Aorta (tissue), 5 donors: ENCODE results near the gene USP9X. TPM values are rescaled to one million over a fixed set of nuclear protein-coding genes. Genes with fewer than 3 reads are reported as not detected.

Source experiments
- ATAC-seq: fragments of 200-7000 bp; cut with Tn5 transposase; one replicate; pipeline ENCODE4 v1.9.1; 2022; ENCODE audit warnings: moderate library complexity; ENCODE audit not compliant: low FRiP score
- DNase-seq, 2 donors: peaks; one replicate each; pipeline ENCODE4 v3.0.0-alpha.2; 2020
- H3K27ac ChIP-seq, 2 donors: one replicate each; pipeline ENCODE4 v1.5.1; 2013; ENCODE audit warnings: low read length in 2 of 2, mild to moderate bottlenecking in 2 of 2, moderate library complexity in 2 of 2, control low read depth in 1 of 2, inconsistent platforms in 1 of 2, low read depth in 1 of 2
- H3K27me3 ChIP-seq, 2 donors: one replicate each; pipeline ENCODE4 v1.6.1; 2013; ENCODE audit warnings: control low read depth in 1 of 2, low read length in 1 of 2, mild to moderate bottlenecking in 1 of 2, moderate library complexity in 1 of 2; ENCODE audit not compliant: insufficient read depth in 2 of 2, control insufficient read depth in 1 of 2
- H3K36me3 ChIP-seq, 2 donors: one replicate each; pipeline ENCODE4 v1.6.1; 2013; ENCODE audit warnings: control low read depth in 1 of 2, low read length in 1 of 2, mild to moderate bottlenecking in 1 of 2; ENCODE audit not compliant: insufficient read depth in 2 of 2, control insufficient read depth in 1 of 2
- H3K4me1 ChIP-seq, 2 donors: one replicate each; pipeline ENCODE4 v1.6.1; 2013; ENCODE audit warnings: low read length in 2 of 2, control low read depth in 1 of 2, mild to moderate bottlenecking in 1 of 2, moderate library complexity in 1 of 2; ENCODE audit not compliant: insufficient read depth in 2 of 2, control insufficient read depth in 1 of 2
- H3K4me3 ChIP-seq, 2 donors: one replicate each; pipeline ENCODE4 v1.5.1; 2013; ENCODE audit warnings: low read length in 2 of 2, control low read depth in 1 of 2, mild to moderate bottlenecking in 1 of 2
- H3K9me3 ChIP-seq: one replicate; pipeline ENCODE4 v1.6.1; 2013; ENCODE audit warnings: mild to moderate bottlenecking, low read length; ENCODE audit not compliant: control insufficient read depth
- WGBS, 2 donors: extraction: QIAGEN DNeasy Blood & Tissue Kit; methylation state at CpG; one replicate each; pipeline ENCODE4 v1.1.7; 2013; 5-methylcytosine and 5-hydroxymethylcytosine counted together
- intact Hi-C, 2 donors: fragments of 100-400 bp; cut with DNase I; formaldehyde crosslinking; loops; one replicate each; pipeline versions ENCODE4 v1.14.2 to v1.15.0; 2022
- long read RNA-seq, 2 donors: library from polyadenylated mRNA; unstranded; transcript quantifications; one replicate each; pipeline ENCODE4 v2.0.0, GENCODE V29; 2020 to 2021
- polyA plus RNA-seq, 2 donors: library from polyadenylated mRNA; stranded (reverse); fragments of 200-250 nt; gene quantifications; one replicate each; pipeline ENCODE4 v1.2.3, GENCODE V29; 2013
- total RNA-seq, 2 donors: library from RNA; stranded (reverse); fragmentation: NEBNext Ultra II Directional; extraction: Animal tissue kit (Norgen Biotek cat#: 25700); gene quantifications; one replicate each; pipeline ENCODE4 v1.2.1, GENCODE V29; 2021
- donor health status: healthy with polysubstance abuse.
- donor health status: Bipolar disorder and iron deficiency.
- donor health status: DM: no; HTN: no; CAD: no.
- donor health status: DM: no; HTN: no; CAD: no.
- donor health status: DM: yes; HTN: yes; CAD: no.

Gene USP9X, protein sequence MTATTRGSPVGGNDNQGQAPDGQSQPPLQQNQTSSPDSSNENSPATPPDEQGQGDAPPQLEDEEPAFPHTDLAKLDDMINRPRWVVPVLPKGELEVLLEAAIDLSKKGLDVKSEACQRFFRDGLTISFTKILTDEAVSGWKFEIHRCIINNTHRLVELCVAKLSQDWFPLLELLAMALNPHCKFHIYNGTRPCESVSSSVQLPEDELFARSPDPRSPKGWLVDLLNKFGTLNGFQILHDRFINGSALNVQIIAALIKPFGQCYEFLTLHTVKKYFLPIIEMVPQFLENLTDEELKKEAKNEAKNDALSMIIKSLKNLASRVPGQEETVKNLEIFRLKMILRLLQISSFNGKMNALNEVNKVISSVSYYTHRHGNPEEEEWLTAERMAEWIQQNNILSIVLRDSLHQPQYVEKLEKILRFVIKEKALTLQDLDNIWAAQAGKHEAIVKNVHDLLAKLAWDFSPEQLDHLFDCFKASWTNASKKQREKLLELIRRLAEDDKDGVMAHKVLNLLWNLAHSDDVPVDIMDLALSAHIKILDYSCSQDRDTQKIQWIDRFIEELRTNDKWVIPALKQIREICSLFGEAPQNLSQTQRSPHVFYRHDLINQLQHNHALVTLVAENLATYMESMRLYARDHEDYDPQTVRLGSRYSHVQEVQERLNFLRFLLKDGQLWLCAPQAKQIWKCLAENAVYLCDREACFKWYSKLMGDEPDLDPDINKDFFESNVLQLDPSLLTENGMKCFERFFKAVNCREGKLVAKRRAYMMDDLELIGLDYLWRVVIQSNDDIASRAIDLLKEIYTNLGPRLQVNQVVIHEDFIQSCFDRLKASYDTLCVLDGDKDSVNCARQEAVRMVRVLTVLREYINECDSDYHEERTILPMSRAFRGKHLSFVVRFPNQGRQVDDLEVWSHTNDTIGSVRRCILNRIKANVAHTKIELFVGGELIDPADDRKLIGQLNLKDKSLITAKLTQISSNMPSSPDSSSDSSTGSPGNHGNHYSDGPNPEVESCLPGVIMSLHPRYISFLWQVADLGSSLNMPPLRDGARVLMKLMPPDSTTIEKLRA (N-terminal part only)
- total RNA-seq (10 to 100 TPM; 81.9 to 91.4 TPM), polyA plus RNA-seq (10 to 100 TPM in 1 of 2 donors, 1 to 10 TPM in 1; 7.8 to 20.4 TPM)
- long read RNA-seq, donor 1, partial matches to known transcripts: 23 of 33 reads
- long read RNA-seq, donor 1, other reads (novel, unspliced or antisense): 10 of 33 reads
- long read RNA-seq, donor 2, partial matches to known transcripts: 16 of 25 reads
- long read RNA-seq, donor 2, other reads (novel, unspliced or antisense): 9 of 25 reads

DNA sequence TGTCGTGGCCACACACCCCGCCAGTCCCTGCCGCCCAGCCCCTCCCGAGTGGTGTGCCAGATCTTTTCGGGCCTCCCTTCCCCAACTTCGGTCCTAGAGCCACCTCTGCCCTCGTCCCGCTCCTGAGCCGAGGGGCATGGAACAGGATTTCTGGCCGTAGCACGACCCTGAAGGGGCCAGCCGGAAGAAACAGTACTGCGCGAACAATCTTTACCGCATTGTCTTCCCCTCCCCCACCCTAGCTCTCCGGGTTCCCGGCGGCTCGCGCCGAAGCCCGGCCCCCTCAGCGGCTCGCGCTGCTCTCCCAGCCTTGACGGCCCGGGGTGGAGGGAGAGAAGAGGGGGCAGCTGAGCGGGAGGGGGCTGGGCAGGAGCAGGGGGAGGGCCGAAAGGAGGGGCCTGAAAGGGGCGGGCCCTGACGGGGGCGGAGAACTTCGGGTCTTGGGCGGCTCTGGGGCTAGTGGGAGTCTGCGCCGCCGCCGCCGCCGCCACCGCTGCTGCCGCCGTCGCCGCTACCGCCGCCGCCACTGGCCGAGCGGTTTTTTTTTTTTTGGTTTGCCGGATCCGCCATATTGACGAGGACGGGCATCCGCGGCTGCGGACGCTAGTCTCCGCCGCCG lies at the start of gene USP9X:
TSS of gene USP9X (plus strand) at position 553 of the 619 bp plus-strand sequence. CDS start 38,184 bp downstream, outside the sequence.
- peak; percentile 96 for ATAC-seq
- WGBS, 2 donors: 1% methylated on average over 27 to 61 of the region's 61 CpGs
- peak within 1 kb of the TSS; percentile 79 to 95 for H3K27ac ChIP-seq

GRCh38 chrX:41035582-41035981 lies 49.7 kb upstream of the USP9X start:
- Histone ChIP-seq H3K27me3 (no peaks in the 10 kb centered on the region), H3K27ac (no peak overlapping the region), H3K9me3 (no peaks in the 10 kb centered on the region), H3K4me3 (no peak overlapping the region), H3K36me3 (no peaks in the 10 kb centered on the region), H3K4me1 (no peaks in the 10 kb centered on the region)
- 88 to 94% methylated on average over 1 of the region's 1 CpG for WGBS, 2 donors
- ATAC-seq (no peak), DNase-seq (no peak)
- intact Hi-C loops: no loop called here

More for the DNA sequence above, at the start of gene USP9X:
- intact Hi-C loops: loop anchor here in 1 of 2 donors (5.0 to 10.0 kb wide), 3 partner anchors 247 to 440 kb away; partner anchors contain the start of genes CXorf38, DDX3X and MED14
- Histone ChIP-seq H3K4me3 (peak within 1 kb of the TSS; percentile 88 to 95), H3K36me3 (no peaks in the 10 kb centered on the region), H3K4me1 (no peaks in the 10 kb centered on the region), H3K9me3 (no peaks in the 10 kb centered on the region), H3K27me3 (no peaks in the 10 kb centered on the region)
- peak; percentile 95 to 97 for DNase-seq

- H3K4me3 ChIP-seq: no peak overlapping the region
- ATAC-seq: no peak
- WGBS, 2 donors: 89 to 91% methylated on average over 9 of the region's 9 CpGs
- no peak overlapping the region for H3K27ac ChIP-seq
- intact Hi-C loops: no loop called here
- no peaks in the 10 kb centered on the region for H3K36me3 ChIP-seq
- no peaks in the 10 kb centered on the region for H3K27me3 ChIP-seq
- H3K9me3 ChIP-seq: no peaks in the 10 kb centered on the region
- no peaks in the 10 kb centered on the region for H3K4me1 ChIP-seq
- DNase-seq: no peak
Measured at GRCh38 chrX:41036668-41037326, 48.4 kb upstream of the USP9X start.

GRCh38 chrX:41043196-41043595 lies 42.0 kb upstream of the USP9X start:
- H3K4me3 ChIP-seq: no peak overlapping the region
- no peak overlapping the region for H3K27ac ChIP-seq
- no peak for DNase-seq
- ATAC-seq: no peak
- WGBS, 2 donors: 89 to 91% methylated on average over 6 of the region's 6 CpGs
- H3K27me3 ChIP-seq: no peaks in the 10 kb centered on the region
- no peaks in the 10 kb centered on the region for H3K36me3 ChIP-seq
- H3K9me3 ChIP-seq: no peaks in the 10 kb centered on the region
- intact Hi-C loops: no loop called here
- no peaks in the 10 kb centered on the region for H3K4me1 ChIP-seq

- no peak overlapping the region for H3K4me3 ChIP-seq
- no peaks in the 10 kb centered on the region for H3K36me3 ChIP-seq
- intact Hi-C loops: no loop called here
- DNase-seq (no peak), ATAC-seq (no peak)
- no peak overlapping the region for H3K27ac ChIP-seq
- 77% methylated on average over 6 of the region's 6 CpGs for WGBS, 2 donors
- no peaks in the 10 kb centered on the region for H3K27me3 ChIP-seq
- no peaks in the 10 kb centered on the region for H3K9me3 ChIP-seq
- H3K4me1 ChIP-seq: no peaks in the 10 kb centered on the region
Measured at GRCh38 chrX:41043674-41044345, 41.4 kb upstream of the USP9X start.

GRCh38 chrX:41045960-41046567 lies 39.2 kb upstream of the USP9X start:
- ATAC-seq (peak; percentile 56), DNase-seq (no peak)
- Histone ChIP-seq H3K27me3 (no peaks in the 10 kb centered on the region), H3K4me1 (no peaks in the 10 kb centered on the region), H3K9me3 (no peaks in the 10 kb centered on the region), H3K4me3 (no peak overlapping the region), H3K36me3 (no peaks in the 10 kb centered on the region), H3K27ac (no peak overlapping the region)
- WGBS, 2 donors: 38 to 39% methylated on average over 3 of the region's 3 CpGs
- intact Hi-C loops: no loop called here

DNA sequence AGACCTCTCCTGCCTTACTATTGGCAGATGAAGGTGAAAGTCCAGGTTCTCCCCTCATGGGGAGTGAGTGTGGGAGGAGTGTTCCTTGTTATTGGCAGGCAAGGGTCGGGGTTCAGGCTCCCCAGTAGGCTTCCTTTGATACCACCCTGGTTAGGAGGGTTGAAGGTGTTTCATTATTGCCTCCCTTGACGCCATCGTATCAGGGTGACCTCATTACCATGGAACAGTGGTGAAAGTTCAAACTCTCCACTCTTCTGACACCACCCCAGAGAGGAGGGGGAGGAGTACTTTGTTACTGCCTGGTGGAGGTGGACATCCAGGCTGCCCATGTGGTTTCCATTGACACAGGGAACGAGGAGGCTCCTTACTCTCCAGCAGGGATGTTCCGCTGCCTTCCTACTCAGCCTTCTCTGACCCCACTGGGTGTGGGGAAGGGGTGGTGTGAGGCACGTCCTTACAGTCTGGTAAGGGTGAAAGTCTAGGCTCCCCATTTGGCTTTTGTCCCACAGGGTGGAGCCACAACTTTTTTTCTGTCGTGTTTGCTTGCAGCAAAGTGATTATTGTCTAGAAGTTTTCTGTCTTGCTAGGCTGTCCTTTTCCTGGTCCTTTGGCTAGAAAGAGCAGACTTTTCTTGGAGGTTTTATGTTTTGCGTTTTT lies 37.2 kb upstream of the USP9X start:
- H3K4me3 ChIP-seq: no peak overlapping the region
- ATAC-seq (no peak), DNase-seq (no peak)
- H3K27me3 ChIP-seq: no peaks in the 10 kb centered on the region
- H3K4me1 ChIP-seq: no peaks in the 10 kb centered on the region
- 70 to 90% methylated on average over 8 of the region's 8 CpGs for WGBS, 2 donors
- intact Hi-C loops: no loop called here
- no peaks in the 10 kb centered on the region for H3K9me3 ChIP-seq
- H3K27ac ChIP-seq: no peak overlapping the region
- no peaks in the 10 kb centered on the region for H3K36me3 ChIP-seq
